Measurements from ENCODE around the gene ACADS. TPM values are rescaled to one million over a fixed set of nuclear protein-coding genes. Genes with fewer than 3 reads are reported as not detected.
"Not testable (repeated sequence)": the region's sequence is repeated elsewhere in the genome, so short reads cannot be mapped to it uniquely, and the experiment has no call there.

The ACADS gene
- total and polyA plus RNA-seq, 2 of the 8 experiments (the other 6 are each of a cell fraction or from before 2014, with no cell fraction given) = 4.9 to 7.5 TPM

GRCh38 chr12:120732198-120732597, 6.6 kb downstream of the ACADS start:
- POLR2A ChIA-PET (ENCODE audit: partially characterized antibody); H3K4ac ChIP-seq (replicated peaks; ENCODE audit: insufficient read length, low read depth, low read length); H2BK12ac ChIP-seq (ENCODE audit: low read depth, low read length); DNase-seq (ENCODE audit: low read depth in 1 of 2, low spot score in 2 of 2); H2BK15ac ChIP-seq (ENCODE audit: low read length); H3K9ac ChIP-seq (replicated peaks in 1 of 4; ENCODE audit: extremely low read depth in 1 of 4, low read depth in 3 of 4, low read length in 3 of 4); H3K27ac ChIP-seq (ENCODE audit: low read depth, low read length); H3K4me3 ChIP-seq (ENCODE audit: extremely low read depth in 1 of 4, insufficient read depth in 2 of 4, low read depth in 3 of 4, low read length in 4 of 4); H3K9me3 ChIP-seq (ENCODE audit: insufficient read depth in 2 of 2, low read depth in 1 of 2, low read length in 1 of 2); H4K8ac ChIP-seq (ENCODE audit: extremely low read depth, insufficient read depth, low read length); H3K14ac ChIP-seq (ENCODE audit: insufficient read length); H3K79me2 ChIP-seq (ENCODE audit: control insufficient read depth in 1 of 2, insufficient read depth in 2 of 2, low read length in 2 of 2); CTCF ChIA-PET (ENCODE audit: partially characterized antibody); H3K4me2 ChIP-seq (ENCODE audit: insufficient read depth in 1 of 2, low read depth in 2 of 2, low read length in 2 of 2); H4K91ac ChIP-seq (replicated peaks; ENCODE audit: insufficient read length, low read length); H3K23ac ChIP-seq (ENCODE audit: insufficient read length); H3K4me1 ChIP-seq (replicated peaks in 1 of 4; ENCODE audit: control insufficient read depth in 3 of 4, insufficient read depth in 4 of 4, low read length in 3 of 4); H2AK5ac ChIP-seq (ENCODE audit: low read depth, low read length); H2BK5ac ChIP-seq (ENCODE audit: low read depth, low read length); H4K5ac ChIP-seq (ENCODE audit: insufficient read length, low read depth, low read length); H3K36me3 ChIP-seq (ENCODE audit: control insufficient read depth in 2 of 4, insufficient read depth in 4 of 4, low read length in 3 of 4); H3K79me1 ChIP-seq (ENCODE audit: low read depth, low read length); FAIRE-seq; H3K23me2 ChIP-seq (ENCODE audit: low read depth, low read length); H3K56ac ChIP-seq (replicated peaks; ENCODE audit: insufficient read length, low read depth, low read length); H2BK20ac ChIP-seq (ENCODE audit: low read length); H3K27me3 ChIP-seq (replicated peaks in 1 of 4; ENCODE audit: control insufficient read depth in 3 of 4, extremely low read depth in 1 of 4, insufficient read depth in 3 of 4, low read length in 3 of 4); H2AFZ ChIP-seq (ENCODE audit: low read length); H2BK120ac ChIP-seq (replicated peaks; ENCODE audit: low read depth, low read length); H4K20me1 ChIP-seq (replicated peaks in 1 of 2; ENCODE audit: control insufficient read depth in 1 of 2, insufficient read depth in 2 of 2, low read length in 2 of 2); H3K18ac ChIP-seq (ENCODE audit: extremely low read depth, low read length): not testable (repeated sequence)
- 93% methylated on average over 8 of the region's 35 CpGs; no CpG with 5 or more reads in 1 of the 2 experiments for WGBS, 2 experiments (ENCODE audit: extremely low coverage in 1 of 2, insufficient coverage in 1 of 2, insufficient read length in 1 of 2, insufficient replicate concordance in 2 of 2, low coverage in 1 of 2, low lambda C conversion rate in 2 of 2, missing lambda C conversion rate in 1 of 2)
